Measurements from ENCODE around the gene SDR39U1.

DNA sequence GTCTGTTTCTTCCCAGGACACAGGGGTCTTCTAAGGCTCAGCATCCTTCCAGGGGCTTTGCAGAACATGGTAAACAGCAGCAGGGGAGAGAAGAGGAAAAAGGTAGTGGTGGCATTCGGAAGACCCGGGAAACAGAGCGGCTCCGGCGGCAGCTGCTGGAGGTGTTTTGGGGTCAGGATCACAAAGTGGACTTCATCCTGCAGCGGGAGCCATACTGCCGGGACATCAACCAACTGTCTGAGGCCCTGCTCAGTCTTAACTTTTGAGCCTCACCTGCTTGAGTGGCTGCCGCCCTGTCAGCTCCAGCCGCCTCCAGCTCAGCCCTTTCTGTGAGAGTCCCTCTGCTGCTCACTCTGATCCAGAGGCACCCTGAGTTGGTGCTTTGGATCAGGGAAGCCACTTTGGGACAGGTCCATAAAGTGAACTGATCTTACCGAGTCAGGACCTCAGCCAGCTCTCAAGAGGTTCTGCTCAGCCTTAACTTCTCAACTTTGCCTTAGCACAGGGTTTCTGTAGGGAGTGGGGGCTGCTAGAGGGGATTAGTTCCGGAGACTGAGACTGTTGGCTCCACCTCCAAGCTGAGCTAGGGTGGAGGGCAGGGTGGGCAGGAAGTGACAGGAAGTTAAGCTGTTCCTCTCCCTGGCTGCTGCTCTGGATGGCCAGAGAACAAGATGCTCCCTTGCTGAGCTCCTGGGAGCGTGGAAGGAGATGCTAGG lies 5.4 kb downstream of the SDR39U1 start:
- TF ChIP-seq, protein P1, sequence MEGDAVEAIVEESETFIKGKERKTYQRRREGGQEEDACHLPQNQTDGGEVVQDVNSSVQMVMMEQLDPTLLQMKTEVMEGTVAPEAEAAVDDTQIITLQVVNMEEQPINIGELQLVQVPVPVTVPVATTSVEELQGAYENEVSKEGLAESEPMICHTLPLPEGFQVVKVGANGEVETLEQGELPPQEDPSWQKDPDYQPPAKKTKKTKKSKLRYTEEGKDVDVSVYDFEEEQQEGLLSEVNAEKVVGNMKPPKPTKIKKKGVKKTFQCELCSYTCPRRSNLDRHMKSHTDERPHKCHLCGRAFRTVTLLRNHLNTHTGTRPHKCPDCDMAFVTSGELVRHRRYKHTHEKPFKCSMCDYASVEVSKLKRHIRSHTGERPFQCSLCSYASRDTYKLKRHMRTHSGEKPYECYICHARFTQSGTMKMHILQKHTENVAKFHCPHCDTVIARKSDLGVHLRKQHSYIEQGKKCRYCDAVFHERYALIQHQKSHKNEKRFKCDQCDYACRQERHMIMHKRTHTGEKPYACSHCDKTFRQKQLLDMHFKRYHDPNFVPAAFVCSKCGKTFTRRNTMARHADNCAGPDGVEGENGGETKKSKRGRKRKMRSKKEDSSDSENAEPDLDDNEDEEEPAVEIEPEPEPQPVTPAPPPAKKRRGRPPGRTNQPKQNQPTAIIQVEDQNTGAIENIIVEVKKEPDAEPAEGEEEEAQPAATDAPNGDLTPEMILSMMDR (IDR thresholded peaks at IDR 0.05), result no peak
- no peak for TF ChIP-seq POLR2A (IDR thresholded peaks at IDR 0.05)

Data from lower leg skin (tissue), 3 donors.